Neural progenitor cell (in vitro differentiated cells): Measurements from ENCODE around the gene PHEX.

Experiments used
- EZH2 ChIP-seq: fragments of 200-600 bp; sonication (generic); IDR thresholded peaks from 2 replicates; pipeline ENCODE4 v1.6.1; 2017; ENCODE audit warnings: antibody characterized with exemption, mild to moderate bottlenecking, moderate library complexity
- EZH2phosphoT487 ChIP-seq: fragments of 200-600 bp; sonication (generic); IDR thresholded peaks from 2 replicates; pipeline ENCODE4 v1.6.1; 2017; ENCODE audit warnings: antibody characterized with exemption
- TF ChIP-seq, protein P1 (sequence below): fragments of 200-600 bp; sonication (generic); IDR thresholded peaks from 2 replicates; pipeline ENCODE4 v1.5.1; 2017; ENCODE audit warnings: antibody characterized with exemption, mild to moderate bottlenecking

DNA sequence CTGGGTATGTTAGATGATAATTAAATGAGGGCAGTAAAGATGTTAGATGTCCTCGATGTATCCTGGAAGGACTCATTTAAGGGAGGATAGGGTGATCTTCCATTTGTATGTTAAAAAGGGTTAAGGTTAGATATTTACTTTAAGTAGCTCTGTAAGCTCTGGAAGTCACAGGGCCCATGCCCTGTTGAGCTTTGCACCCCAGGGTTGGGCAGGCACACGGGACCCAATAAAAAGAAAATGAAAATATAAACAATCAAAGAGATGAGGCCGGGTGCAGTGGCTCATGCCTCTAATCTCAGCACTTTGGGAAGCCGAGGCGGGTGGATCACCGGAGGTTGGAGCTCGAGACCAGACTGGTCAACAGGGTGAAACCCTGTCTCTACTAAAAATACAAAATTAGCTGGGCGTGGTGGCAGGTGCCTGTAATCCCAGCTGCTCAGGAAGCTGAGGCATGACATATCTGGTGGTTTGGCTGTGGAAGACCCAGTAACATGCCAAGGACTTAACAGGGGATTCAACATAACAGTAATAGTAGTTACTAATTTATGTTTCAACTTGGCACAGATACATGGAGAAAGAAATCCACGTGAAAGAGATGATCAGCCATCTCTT, 16.9 kb upstream of the PHEX start:
- TF ChIP-seq, protein P1, sequence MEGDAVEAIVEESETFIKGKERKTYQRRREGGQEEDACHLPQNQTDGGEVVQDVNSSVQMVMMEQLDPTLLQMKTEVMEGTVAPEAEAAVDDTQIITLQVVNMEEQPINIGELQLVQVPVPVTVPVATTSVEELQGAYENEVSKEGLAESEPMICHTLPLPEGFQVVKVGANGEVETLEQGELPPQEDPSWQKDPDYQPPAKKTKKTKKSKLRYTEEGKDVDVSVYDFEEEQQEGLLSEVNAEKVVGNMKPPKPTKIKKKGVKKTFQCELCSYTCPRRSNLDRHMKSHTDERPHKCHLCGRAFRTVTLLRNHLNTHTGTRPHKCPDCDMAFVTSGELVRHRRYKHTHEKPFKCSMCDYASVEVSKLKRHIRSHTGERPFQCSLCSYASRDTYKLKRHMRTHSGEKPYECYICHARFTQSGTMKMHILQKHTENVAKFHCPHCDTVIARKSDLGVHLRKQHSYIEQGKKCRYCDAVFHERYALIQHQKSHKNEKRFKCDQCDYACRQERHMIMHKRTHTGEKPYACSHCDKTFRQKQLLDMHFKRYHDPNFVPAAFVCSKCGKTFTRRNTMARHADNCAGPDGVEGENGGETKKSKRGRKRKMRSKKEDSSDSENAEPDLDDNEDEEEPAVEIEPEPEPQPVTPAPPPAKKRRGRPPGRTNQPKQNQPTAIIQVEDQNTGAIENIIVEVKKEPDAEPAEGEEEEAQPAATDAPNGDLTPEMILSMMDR: no peak
- no peak for TF ChIP-seq EZH2
- TF ChIP-seq EZH2phosphoT487: no peak
